Stimulated activated CD8-positive, alpha-beta memory T cell treated with anti-CD3 and anti-CD28 coated beads, Interleukin-12 subunit alpha, Interleukin-12 subunit beta, amount 100 ng/mL, for 24 hours (primary cell): Measurements from ENCODE around the gene CCDC15.
"Not testable (repeated sequence)": the region's sequence is repeated elsewhere in the genome, so short reads cannot be mapped to it uniquely, and the experiment has no call there.

Source experiments
- DNase-seq: peaks from one replicate; pipeline ENCODE4 v3.0.0-alpha.2; 2020; ENCODE audit errors: extremely low read depth

The CCDC15 gene

GRCh38 chr11:125081098-125081798 lies 127.2 kb downstream of the CCDC15 start:
- no peak for DNase-seq

- DNase-seq = no peak
Measured at GRCh38 chr11:125082040-125082439, 128.0 kb downstream of the CCDC15 start.

DNA sequence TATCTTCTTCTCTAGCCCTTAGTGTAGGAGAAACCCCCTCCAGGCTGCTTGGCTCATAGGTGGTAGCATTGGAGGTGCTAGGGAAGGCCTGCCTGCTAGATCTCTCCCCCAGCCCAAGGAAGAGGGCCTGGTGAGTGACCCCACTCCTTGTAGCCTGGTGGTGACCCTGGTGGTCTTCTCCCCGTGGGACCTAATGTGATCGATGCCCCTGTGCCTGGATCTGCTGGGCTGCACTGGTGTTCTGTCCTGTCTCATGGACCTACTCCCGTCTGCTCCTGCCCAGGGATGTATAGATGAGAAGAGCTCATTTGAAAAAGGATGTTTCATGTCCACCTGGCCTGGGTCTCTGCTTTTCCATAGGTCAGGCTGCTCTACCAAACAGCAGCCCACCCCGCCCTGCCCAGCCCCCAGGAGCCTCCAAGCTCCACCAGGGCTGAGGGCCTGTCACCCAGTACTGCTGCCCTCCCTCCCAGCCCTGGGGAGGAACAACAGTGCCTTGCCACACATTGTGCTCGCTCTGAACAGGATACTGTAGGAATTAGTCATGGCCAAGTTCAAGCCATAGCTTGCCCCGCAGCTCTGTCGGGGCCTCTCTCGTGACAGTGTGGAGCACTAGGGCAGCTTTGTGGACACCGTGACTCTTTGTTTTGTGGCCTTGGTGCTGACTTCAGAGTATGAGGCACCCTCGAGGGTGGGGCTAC lies 128.8 kb downstream of the CCDC15 start:
- no peak for DNase-seq

- no peak for DNase-seq
Measured at GRCh38 chr11:125083312-125084056, 129.5 kb downstream of the CCDC15 start.

GRCh38 chr11:125084057-125084416 lies 130.0 kb downstream of the CCDC15 start:
- DNase-seq = no peak

DNA sequence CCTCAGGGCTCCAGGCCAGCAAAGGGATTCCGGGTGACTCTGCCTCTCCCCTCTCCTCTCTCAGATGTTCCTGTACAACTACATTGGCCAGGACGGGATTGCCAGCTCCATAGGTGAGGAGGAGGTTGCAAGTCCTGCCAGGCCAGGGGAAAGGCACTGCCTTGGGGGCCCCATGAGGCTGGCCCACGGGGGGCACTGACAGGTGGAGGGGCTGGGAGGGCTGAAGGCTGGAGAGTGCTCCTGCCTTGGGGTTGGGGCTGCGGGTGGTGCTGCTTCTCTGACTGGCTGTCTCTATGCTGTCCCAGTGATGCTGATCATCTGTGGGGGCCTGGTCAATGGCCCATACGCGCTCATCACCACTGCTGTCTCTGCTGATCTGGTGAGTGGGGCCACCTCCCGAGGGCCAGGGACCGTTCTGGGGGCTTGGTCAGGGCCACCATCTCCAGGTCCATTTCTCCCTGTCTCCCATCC lies 130.8 kb downstream of the CCDC15 start:
- no peak for DNase-seq

DNA sequence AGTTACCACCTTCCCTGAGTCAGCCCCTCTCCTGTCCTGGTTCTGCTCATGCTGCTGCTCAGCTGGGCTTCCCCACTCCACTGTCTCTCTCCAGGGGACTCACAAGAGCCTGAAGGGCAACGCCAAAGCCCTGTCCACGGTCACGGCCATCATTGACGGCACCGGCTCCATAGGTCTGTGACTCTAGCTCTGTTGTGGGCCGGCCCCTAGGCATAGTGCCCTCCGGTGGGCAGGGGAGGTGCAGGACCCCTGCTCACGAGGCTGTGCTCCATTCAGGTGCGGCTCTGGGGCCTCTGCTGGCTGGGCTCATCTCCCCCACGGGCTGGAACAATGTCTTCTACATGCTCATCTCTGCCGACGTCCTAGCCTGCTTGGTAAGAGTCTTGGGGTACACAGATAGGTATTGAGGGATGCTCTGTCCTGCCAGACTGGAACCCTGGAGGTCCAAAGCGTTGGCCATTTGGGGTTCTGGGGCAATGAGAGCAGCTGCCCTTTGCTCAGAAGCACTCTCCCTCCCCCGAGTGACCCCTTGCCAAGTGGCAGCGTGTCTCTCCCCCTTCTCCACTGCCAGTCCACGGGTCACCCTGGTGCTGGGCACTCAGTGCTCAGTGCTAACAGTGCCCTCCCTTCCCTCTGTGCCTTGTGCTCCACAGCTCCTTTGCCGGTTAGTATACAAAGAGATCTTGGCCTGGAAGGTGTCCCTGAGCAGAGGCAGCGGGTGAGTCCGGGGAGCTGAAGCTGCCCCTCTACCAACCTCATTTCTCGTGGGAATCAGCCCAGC lies 131.5 kb downstream of the CCDC15 start:
- no peak for DNase-seq

- no peak for DNase-seq
Measured at GRCh38 chr11:125086633-125087296, 132.8 kb downstream of the CCDC15 start.

DNA sequence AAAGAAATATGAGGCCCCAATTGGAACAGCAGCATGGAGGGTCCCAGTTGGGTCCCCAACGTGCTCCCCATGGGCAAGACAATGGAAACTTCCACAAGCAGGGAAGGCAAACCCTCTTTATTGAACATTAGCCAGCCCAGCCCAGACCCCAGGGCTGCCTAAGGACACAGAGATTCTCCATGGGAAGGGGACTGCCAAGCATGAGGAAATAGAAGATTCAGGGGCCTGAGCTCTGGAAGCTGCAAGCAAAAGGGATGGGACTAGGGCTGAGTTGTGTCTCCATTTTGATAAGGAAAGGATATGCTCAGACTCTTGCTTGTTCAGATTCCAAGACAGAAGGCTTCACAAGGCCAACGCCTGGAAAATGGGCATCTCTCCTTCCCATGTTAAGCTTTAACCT lies 134.1 kb downstream of the CCDC15 start:
- DNase-seq = no peak

- DNase-seq = no peak
Measured at GRCh38 chr11:125088576-125089455, 134.8 kb downstream of the CCDC15 start.

DNA sequence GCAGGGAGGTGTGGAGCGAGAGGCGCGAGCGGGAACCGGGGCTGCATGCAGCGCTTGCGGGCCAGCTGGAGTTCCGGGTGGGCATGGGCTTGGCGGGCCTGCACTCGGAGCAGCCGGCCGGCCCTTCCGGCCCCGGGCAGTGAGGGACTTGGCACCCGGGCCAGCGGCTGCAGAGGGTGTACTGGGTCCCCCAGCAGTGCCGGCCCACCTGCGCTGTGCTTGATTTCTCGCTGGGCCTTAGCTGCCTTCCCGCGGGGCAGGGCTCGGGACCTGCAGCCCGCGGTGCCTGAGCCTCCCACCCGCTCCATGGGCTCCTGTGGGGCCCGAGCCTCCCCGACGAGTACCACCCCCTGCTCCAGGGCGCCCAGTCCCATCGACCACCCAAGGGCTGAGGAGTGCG lies 135.5 kb downstream of the CCDC15 start:
- DNase-seq = not testable (repeated sequence)

DNA sequence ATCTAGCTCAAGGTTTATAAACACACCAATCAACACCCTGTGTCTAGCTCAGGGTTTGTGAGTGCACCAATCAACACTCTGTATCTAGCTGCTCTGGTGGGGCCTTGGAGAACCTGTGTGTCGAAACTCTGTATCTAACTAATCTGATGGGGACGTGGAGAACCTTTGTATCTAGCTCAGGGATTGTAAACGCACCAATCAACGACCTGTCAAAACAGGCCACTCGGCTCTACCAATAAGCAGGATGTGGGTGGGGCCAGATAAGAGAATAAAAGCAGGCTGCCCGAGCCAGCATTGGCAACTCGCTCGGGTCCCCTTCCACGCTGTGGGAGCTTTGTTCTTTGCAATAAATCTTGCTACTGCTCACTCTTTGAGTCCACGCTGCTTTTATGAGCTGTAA lies 136.1 kb downstream of the CCDC15 start:
- DNase-seq = not testable (repeated sequence)

DNA sequence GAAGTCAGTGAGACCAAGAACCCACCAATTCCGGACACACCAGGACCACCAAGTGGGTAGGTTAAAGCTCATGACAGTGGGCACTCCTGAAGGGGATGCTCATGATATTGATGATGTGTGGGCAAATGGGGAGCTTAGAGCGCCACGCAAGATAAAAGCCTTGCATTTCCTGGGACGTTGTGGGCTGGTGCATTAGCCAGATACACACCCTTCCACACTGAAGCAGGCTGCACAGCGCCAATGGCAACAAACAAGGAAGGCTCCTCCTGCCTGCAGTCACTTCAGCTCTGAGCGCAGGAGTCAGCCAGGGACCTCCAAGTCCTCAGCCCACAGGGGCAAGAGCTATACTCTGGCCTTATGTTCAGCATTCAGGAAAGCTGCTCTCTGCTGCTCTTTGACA lies 136.8 kb downstream of the CCDC15 start:
- no peak for DNase-seq
